ENCODE data around the gene PDZD8.

PDZD8 gene

DNA sequence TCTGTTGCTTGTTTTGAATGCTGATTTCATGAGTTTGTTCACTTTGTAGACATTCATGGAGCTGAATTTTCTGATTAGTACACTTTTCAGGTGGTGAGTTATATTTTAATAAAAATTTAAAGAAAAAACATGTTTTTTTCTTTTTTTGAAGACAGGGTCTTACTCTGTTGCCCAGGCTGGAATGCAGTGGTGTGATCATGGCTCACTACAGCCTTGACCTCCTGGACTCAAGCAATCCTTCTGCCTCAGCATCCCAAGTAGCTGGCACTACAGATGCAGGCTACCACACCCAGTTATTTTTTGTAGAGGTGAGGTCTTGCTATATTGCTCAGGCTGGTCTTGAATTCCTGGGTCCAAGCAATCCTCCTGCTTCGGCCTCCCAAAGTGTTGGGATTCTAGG is 23.7 kb downstream of the PDZD8 start:
- TF ChIP-seq GATA2 (IDR thresholded peaks at IDR 0.05; ENCODE audit: low read depth, low read length) (no peak), GATA3 (IDR thresholded peaks at IDR 0.05; ENCODE audit: low read depth, low read length) (no peak)

GRCh38 chr10:117350909-117351308 is 24.3 kb downstream of the PDZD8 start:
- TF ChIP-seq GATA2 (IDR thresholded peaks at IDR 0.05; ENCODE audit: low read depth, low read length) (no peak), GATA3 (IDR thresholded peaks at IDR 0.05; ENCODE audit: low read depth, low read length) (no peak)

GRCh38 chr10:117348236-117348635 is 27.0 kb downstream of the PDZD8 start:
- TF ChIP-seq GATA2 (IDR thresholded peaks at IDR 0.05; ENCODE audit: low read depth, low read length) (no peak), GATA3 (IDR thresholded peaks at IDR 0.05; ENCODE audit: low read depth, low read length) (no peak)

- TF ChIP-seq GATA2 (IDR thresholded peaks at IDR 0.05; ENCODE audit: low read depth, low read length) = no peak
- no peak for TF ChIP-seq GATA3 (IDR thresholded peaks at IDR 0.05; ENCODE audit: low read depth, low read length)
Observed at GRCh38 chr10:117346574-117346973, 28.7 kb downstream of the PDZD8 start.

DNA sequence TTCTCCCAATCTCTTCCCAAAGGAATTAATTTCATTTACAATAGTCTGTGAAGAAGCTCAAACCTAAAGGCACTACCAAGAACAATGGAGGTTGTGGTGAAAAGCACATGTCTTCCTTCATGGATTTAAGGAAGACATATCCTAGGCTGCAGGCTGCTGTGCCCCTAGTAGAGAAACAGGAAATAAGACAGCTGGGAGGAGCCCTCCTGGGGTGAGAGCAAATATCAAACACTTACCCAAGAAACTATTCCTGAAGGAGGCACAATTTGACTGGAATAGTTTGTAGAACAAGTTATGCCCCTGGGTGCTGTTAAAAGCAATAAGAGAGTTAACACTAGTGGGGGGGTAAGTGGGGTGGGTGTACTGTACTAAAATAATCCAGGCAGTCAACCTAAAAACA is 30.1 kb downstream of the PDZD8 start:
- TF ChIP-seq GATA3 (IDR thresholded peaks at IDR 0.05; ENCODE audit: low read depth, low read length) (no peak), GATA2 (IDR thresholded peaks at IDR 0.05; ENCODE audit: low read depth, low read length) (no peak)

- TF ChIP-seq GATA3 (IDR thresholded peaks at IDR 0.05; ENCODE audit: low read depth, low read length) (no peak), GATA2 (IDR thresholded peaks at IDR 0.05; ENCODE audit: low read depth, low read length) (no peak)
Observed at GRCh38 chr10:117342641-117343040, 32.6 kb downstream of the PDZD8 start.

DNA sequence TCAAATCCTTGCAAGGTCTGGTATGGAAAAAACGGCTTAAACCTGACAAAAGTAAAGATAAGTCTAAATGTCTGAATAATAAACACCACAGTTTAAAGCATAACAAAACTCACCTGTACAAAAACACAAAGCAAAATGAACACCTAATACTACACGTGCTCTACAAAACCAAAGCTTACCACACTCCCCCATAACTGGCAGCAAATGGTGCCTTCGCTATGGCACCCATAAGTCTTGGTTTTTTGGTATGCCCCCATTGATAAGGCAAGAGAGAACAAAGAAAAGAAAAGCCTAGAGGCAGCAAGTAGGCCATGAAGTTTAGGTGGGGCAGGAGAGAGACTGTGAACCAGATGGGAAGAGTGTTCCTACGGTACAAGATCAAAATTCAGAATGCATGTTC is 34.2 kb downstream of the PDZD8 start:
- TF ChIP-seq GATA3 (IDR thresholded peaks at IDR 0.05; ENCODE audit: low read depth, low read length) = no peak

DNA sequence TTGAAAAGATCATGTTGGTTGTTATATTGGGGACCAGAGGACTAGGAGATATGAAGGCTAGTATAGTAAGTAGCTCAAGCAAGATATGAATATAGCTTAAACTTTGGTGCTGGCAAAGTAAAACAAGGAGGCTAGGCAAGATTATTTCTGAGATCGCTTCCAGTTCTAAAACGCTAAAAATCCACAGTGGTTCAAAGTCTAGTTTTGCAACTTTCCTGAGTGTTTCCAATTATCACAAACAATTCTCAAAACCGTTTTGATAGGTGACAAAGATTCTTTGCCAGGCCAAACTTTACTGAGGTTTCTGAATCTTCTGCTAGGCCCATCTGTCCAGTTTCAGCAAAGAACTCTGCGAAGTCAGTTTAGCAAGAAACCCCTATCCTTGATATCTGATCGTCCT is 35.3 kb downstream of the PDZD8 start:
- TF ChIP-seq GATA3 (IDR thresholded peaks at IDR 0.05; ENCODE audit: low read depth, low read length) = no peak
- no peak for TF ChIP-seq GATA2 (IDR thresholded peaks at IDR 0.05; ENCODE audit: low read depth, low read length)

DNA sequence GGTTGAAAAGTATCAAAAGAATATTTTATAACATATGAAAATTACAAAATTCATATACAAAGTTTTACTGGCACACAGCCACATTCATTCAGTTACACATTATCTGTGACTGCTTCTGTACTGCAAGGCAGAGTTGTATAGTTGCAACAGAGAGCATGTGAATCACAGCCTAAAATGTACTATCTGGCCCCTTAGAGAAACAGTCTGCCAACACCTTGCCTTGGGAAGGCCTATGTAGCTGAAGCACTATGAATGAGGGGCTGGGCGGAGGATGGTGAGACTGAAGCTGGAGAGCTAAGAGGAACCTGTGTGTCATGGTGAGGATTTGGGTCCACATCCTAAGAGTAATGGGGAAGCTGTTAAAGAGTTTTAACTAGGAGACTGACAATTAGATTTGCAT is 35.7 kb downstream of the PDZD8 start:
- no peak for TF ChIP-seq GATA2 (IDR thresholded peaks at IDR 0.05; ENCODE audit: low read depth, low read length)
- no peak for TF ChIP-seq GATA3 (IDR thresholded peaks at IDR 0.05; ENCODE audit: low read depth, low read length)

DNA sequence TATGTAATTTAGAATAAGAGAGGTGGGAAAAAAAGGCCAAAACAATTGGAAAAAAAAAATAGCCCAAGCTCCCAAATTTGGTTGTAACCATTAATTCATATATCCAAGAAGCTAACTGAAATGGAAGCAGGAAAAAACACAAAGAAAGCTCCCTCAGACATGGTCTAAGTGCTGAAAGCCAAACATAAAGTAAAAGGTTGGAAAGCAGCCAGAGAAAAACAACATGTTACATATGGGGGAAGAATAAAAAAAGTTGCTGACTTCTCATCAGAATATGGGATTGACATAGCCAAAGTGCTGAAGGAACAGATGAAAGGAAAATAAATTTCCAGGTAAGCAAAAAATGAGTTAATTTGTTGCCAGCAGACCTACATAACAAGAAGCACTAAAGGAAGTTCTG is 40.3 kb downstream of the PDZD8 start:
- TF ChIP-seq GATA2 (IDR thresholded peaks at IDR 0.05; ENCODE audit: low read depth, low read length) = no peak
- no peak for TF ChIP-seq GATA3 (IDR thresholded peaks at IDR 0.05; ENCODE audit: low read depth, low read length)

- TF ChIP-seq GATA2 (IDR thresholded peaks at IDR 0.05; ENCODE audit: low read depth, low read length) (no peak), GATA3 (IDR thresholded peaks at IDR 0.05; ENCODE audit: low read depth, low read length) (no peak)
Observed at GRCh38 chr10:117334066-117334465, 41.2 kb downstream of the PDZD8 start.

GRCh38 chr10:117327262-117327661 is 48.0 kb downstream of the PDZD8 start:
- TF ChIP-seq GATA2 (IDR thresholded peaks at IDR 0.05; ENCODE audit: low read depth, low read length) (no peak), GATA3 (IDR thresholded peaks at IDR 0.05; ENCODE audit: low read depth, low read length) (no peak)

GRCh38 chr10:117324367-117324766 is 50.9 kb downstream of the PDZD8 start:
- TF ChIP-seq GATA3 (IDR thresholded peaks at IDR 0.05; ENCODE audit: low read depth, low read length) (no peak), GATA2 (IDR thresholded peaks at IDR 0.05; ENCODE audit: low read depth, low read length) (no peak)

DNA sequence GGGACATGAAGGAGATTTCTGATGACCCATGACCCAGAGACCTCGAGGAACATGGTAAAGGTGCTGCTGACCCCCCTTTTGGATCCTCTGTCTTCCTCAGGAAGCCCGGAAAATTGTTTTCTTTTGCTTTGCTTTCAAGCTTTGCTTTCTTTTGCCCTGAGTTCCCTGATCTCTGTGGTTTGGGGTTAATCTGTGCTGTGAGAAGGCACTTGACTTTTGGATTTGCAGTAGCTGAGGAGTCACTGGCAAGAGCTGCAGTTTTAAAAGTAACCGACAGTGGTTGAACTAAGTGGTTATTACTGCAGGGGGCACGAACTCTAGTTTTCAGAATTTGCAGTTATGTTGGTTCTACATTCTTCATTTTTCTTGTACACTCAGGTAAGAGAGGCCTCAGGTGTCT is 53.0 kb downstream of the PDZD8 start:
- TF ChIP-seq GATA3 (IDR thresholded peaks at IDR 0.05; ENCODE audit: low read depth, low read length) (no peak), GATA2 (IDR thresholded peaks at IDR 0.05; ENCODE audit: low read depth, low read length) (no peak)

- TF ChIP-seq GATA2 (IDR thresholded peaks at IDR 0.05; ENCODE audit: low read depth, low read length) = no peak
Observed at GRCh38 chr10:117320050-117320665, 55.1 kb downstream of the PDZD8 start.

- TF ChIP-seq GATA2 (IDR thresholded peaks at IDR 0.05; ENCODE audit: low read depth, low read length) (no peak), GATA3 (IDR thresholded peaks at IDR 0.05; ENCODE audit: low read depth, low read length) (no peak)
Observed at GRCh38 chr10:117318909-117319308, 56.3 kb downstream of the PDZD8 start.
